Measurements from ENCODE around the gene PCP4. TPM values are rescaled to one million over a fixed set of nuclear protein-coding genes. Genes with fewer than 3 reads are reported as not detected.

PCP4 gene
- total and polyA plus RNA-seq, 10 donors, result 0.98 to 5.4 (median 1.7) TPM; not detected in 5

- intact Hi-C loops (cut with DNase I; ENCODE audit: low total_unique reads), result no loop called here
- WGBS, 5 donors, result 82 to 90% (median 87%) methylated on average over 14 of the region's 14 CpGs
Observed at GRCh38 chr21:39852726-39853500, 14.3 kb upstream of the PCP4 start.

GRCh38 chr21:39854572-39854971 lies 12.7 kb upstream of the PCP4 start:
- TF ChIP-seq CTCF (IDR thresholded peaks at IDR 0.05 in 8 of 11, conservative IDR thresholded peaks at IDR 0.05 in 3 of 11) (no peak), POLR2AphosphoS5 (IDR thresholded peaks at IDR 0.05) (no peak), POLR2A (IDR thresholded peaks at IDR 0.05) (no peak)
- H3K27ac ChIP-seq, result no peak overlapping the region
- H3K4me3 ChIP-seq, result no peak overlapping the region
- WGBS, 5 donors, result 87 to 94% (median 88%) methylated on average over 6 of the region's 6 CpGs
- H3K27me3 ChIP-seq (replicated peaks in 1 of 7), result no peaks in the 10 kb centered on the region
- intact Hi-C loops (cut with DNase I; ENCODE audit: low total_unique reads), result no loop called here
- no peaks in the 10 kb centered on the region for H3K36me3 ChIP-seq
- no peak for DNase-seq
- no peaks in the 10 kb centered on the region for H3K4me1 ChIP-seq
- peaks cover 0 to 5% (median 0%) of the 10 kb centered on the region in 8 donors for H3K9me3 ChIP-seq

More at GRCh38 chr21:39852726-39853500, 14.3 kb upstream of the PCP4 start:
- H3K4me3 ChIP-seq, result no peak overlapping the region
- H3K4me1 ChIP-seq, result no peaks in the 10 kb centered on the region
- no peak overlapping the region for H3K27ac ChIP-seq
- no peaks in the 10 kb centered on the region for H3K36me3 ChIP-seq
- DNase-seq, result no peak
- peaks cover 0 to 3% (median 0%) of the 10 kb centered on the region in 8 donors for H3K9me3 ChIP-seq
- TF ChIP-seq POLR2A (IDR thresholded peaks at IDR 0.05), result no peak
- no peak for TF ChIP-seq POLR2AphosphoS5 (IDR thresholded peaks at IDR 0.05)
- no peak for TF ChIP-seq CTCF (IDR thresholded peaks at IDR 0.05 in 8 of 11, conservative IDR thresholded peaks at IDR 0.05 in 3 of 11)
- no peaks in the 10 kb centered on the region for H3K27me3 ChIP-seq (replicated peaks in 1 of 7)

- WGBS, 5 donors, result 89 to 96% (median 94%) methylated on average over 4 of the region's 4 CpGs
- intact Hi-C loops (cut with DNase I; ENCODE audit: low total_unique reads), result no loop called here
- Histone ChIP-seq H3K9me3 (peaks cover 0 to 5% (median 0%) of the 10 kb centered on the region in 8 donors), H3K27ac (no peak overlapping the region), H3K36me3 (no peaks in the 10 kb centered on the region), H3K27me3 (replicated peaks in 1 of 7) (no peaks in the 10 kb centered on the region), H3K4me1 (no peaks in the 10 kb centered on the region), H3K4me3 (no peak overlapping the region)
- no peak for DNase-seq
- TF ChIP-seq CTCF (IDR thresholded peaks at IDR 0.05 in 8 of 11, conservative IDR thresholded peaks at IDR 0.05 in 3 of 11) (no peak), POLR2A (IDR thresholded peaks at IDR 0.05) (no peak), POLR2AphosphoS5 (IDR thresholded peaks at IDR 0.05) (no peak)
Observed at GRCh38 chr21:39855595-39855994, 11.6 kb upstream of the PCP4 start.

- WGBS, 5 donors, result 54 to 77% (median 63%) methylated on average over 1 of the region's 1 CpG
- H3K9me3 ChIP-seq, result peaks cover 0 to 3% (median 0%) of the 10 kb centered on the region in 8 donors
Observed at GRCh38 chr21:39860600-39860999, 6.6 kb upstream of the PCP4 start.

More at GRCh38 chr21:39860600-39860999, 6.6 kb upstream of the PCP4 start:
- H3K27me3 ChIP-seq (replicated peaks in 1 of 7), result peaks cover 0 to 5% (median 0%) of the 10 kb centered on the region in 7 donors
- H3K36me3 ChIP-seq, result no peaks in the 10 kb centered on the region
- no peaks in the 10 kb centered on the region for H3K4me1 ChIP-seq
- H3K4me3 ChIP-seq, result no peak overlapping the region
- no peak overlapping the region for H3K27ac ChIP-seq
- TF ChIP-seq POLR2AphosphoS5 (IDR thresholded peaks at IDR 0.05) (no peak), CTCF (IDR thresholded peaks at IDR 0.05 in 8 of 11, conservative IDR thresholded peaks at IDR 0.05 in 3 of 11) (no peak), POLR2A (IDR thresholded peaks at IDR 0.05) (no peak)
- DNase-seq, result no peak
- intact Hi-C loops (cut with DNase I; ENCODE audit: low total_unique reads), result no loop called here

All from spleen (tissue), 11 donors.